ENCODE results near the gene FAM20A.

FAM20A gene

GRCh38 chr17:68608515-68609130 is 7.5 kb upstream of the FAM20A start:
- DNase-seq, result no peak

GRCh38 chr17:68606451-68607307 is 5.5 kb upstream of the FAM20A start:
- DNase-seq, result no peak

GRCh38 chr17:68605914-68606313 is 4.7 kb upstream of the FAM20A start:
- no peak for DNase-seq

GRCh38 chr17:68603656-68604055 is 2.5 kb upstream of the FAM20A start:
- DNase-seq, result no peak

- no peak for DNase-seq
Observed at GRCh38 chr17:68603027-68603426, 1.9 kb upstream of the FAM20A start.

GRCh38 chr17:68602289-68602688 is 1.1 kb upstream of the FAM20A start:
- DNase-seq, result no peak

GRCh38 chr17:68601565-68602288 is 560 bp upstream of the FAM20A start:
- no peak for DNase-seq

GRCh38 chr17:68600067-68600930 is 868 bp downstream of the FAM20A start:
- DNase-seq, result peak; percentile 11

GRCh38 chr17:68599552-68600066 is 1.6 kb downstream of the FAM20A start:
- no peak for DNase-seq

GRCh38 chr17:68599091-68599490 is 2.1 kb downstream of the FAM20A start:
- no peak for DNase-seq

GRCh38 chr17:68598545-68598961 is 2.6 kb downstream of the FAM20A start:
- DNase-seq, result no peak

- DNase-seq, result no peak
Observed at GRCh38 chr17:68598074-68598473, 3.1 kb downstream of the FAM20A start.

- no peak for DNase-seq
Observed at GRCh38 chr17:68596411-68596945, 4.7 kb downstream of the FAM20A start.

GRCh38 chr17:68595986-68596385 is 5.2 kb downstream of the FAM20A start:
- no peak for DNase-seq

- DNase-seq, result no peak
Observed at GRCh38 chr17:68595496-68595895, 5.7 kb downstream of the FAM20A start.

GRCh38 chr17:68594552-68594951 is 6.6 kb downstream of the FAM20A start:
- no peak for DNase-seq

- no peak for DNase-seq
Observed at GRCh38 chr17:68592682-68593641, 8.2 kb downstream of the FAM20A start.

- no peak for DNase-seq
Observed at GRCh38 chr17:68592009-68592408, 9.2 kb downstream of the FAM20A start.

- DNase-seq, result no peak
Observed at GRCh38 chr17:68591583-68591982, 9.6 kb downstream of the FAM20A start.

- no peak for DNase-seq
Observed at GRCh38 chr17:68589086-68589485, 12.1 kb downstream of the FAM20A start.

- DNase-seq, result no peak
Observed at GRCh38 chr17:68588362-68588761, 12.8 kb downstream of the FAM20A start.
